ENCODE data around the gene SCD5.
"Not testable (repeated sequence)": the region's sequence is repeated elsewhere in the genome, so short reads cannot be mapped to it uniquely, and the experiment has no call there.

The SCD5 gene

DNA sequence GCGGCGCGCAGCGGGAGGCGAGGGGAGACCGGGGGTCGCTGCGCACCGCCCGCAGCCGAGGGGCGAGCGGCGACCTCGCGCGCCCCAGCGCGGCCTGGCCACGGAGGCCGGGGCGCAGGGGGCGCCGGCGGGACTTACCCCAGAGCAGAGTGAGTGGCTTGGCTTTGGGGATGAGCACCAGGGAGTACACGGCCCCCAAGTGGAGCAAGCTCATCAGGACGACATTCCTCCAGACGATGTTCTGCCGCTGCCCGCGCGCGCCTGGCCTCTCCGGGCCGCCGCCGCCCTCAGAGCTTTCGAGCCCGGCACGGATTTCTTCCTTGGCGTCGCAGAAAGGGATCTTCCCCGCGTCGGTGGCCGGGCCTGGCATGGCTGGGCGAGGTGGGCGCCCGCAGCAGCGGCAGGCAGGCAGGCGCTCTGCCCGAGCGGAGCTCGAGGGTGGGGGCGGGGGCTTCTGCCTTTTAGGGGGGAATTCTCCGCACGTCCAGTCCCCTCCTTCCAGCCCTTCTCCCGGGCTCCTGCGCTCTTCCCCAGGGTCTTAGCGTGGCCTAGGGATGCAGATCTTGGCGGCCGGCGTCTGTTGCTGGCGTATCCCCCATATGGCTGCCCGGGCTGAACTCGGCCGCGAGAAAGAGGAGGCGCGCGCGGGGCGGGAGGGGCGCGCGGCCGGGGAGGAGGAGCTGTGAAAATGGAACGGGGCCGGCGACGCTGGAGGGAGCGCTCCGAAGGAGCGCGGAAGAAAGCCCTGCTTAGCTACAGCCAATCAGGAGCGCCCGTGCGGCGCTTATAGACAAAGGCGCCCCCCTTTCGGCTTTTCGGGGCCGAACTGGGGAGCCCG lies at the start of gene SCD5:
TSS of gene SCD5 (minus strand) at position 629 of the 838 bp plus-strand sequence. CDS start at position 370, 259 bp downstream.
- DNase-seq: peak; percentile 64

- no peak for DNase-seq
Measured at GRCh38 chr4:82842593-82842992, 44.0 kb upstream of the SCD5 start.

DNA sequence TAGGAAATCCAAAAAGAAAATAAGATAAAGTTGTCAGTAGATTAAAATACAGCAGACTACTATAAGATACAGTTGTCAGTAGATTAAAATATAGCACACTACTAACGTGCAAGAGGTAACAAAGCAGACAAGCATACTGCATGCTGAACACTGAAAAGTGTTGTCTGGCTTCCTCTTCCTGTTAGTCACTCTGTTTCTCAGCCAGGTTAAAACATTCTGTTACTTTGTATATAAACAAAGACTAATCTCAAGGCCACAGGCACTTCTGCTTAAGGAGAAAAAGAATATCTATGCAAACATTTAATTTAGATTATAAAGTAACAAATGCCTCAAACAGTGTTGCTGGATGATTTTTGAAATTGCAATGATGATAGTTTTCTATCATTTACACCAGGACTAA lies 41.0 kb upstream of the SCD5 start:
- no peak for DNase-seq

- DNase-seq: no peak
Measured at GRCh38 chr4:82833696-82834313, 35.2 kb upstream of the SCD5 start.

DNA sequence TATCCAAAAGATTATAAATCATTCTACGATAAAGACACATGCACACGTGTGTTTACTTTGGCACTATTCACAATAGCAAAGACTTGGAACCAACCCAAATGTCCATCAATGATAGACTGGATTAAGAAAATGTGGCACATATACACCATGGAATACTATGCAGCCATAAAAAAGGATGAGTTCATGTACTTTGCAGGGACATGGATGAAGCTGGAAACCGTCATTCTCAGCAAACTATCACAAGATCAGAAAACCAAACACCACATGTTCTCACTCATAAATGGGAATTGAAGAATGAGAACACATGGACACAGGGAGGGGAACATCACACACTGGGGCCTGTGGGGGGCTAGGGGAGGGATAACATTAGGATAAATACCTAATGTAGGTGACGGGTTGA lies 34.5 kb upstream of the SCD5 start:
- not testable (repeated sequence) for DNase-seq

GRCh38 chr4:82825425-82825824 lies 26.8 kb upstream of the SCD5 start:
- no peak for DNase-seq

DNA sequence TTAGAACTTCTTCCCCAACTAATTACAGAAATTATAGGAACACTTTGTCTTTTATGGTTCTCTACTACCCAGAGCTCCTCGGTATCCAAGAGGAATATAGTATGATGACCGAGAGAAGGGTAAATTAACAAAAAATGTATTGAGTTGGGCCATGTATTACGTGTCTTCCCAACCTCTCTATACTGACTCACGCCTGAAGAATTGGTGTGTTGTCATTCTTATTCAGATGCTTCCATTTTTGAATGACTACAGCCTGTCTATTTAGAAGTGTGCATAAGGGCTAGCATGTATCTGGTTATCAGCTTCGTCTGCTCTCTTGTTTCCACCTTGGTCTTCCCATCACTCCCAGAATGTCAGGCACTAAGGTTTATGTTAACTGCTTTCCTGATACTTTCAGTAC lies 24.5 kb upstream of the SCD5 start:
- no peak for DNase-seq

DNA sequence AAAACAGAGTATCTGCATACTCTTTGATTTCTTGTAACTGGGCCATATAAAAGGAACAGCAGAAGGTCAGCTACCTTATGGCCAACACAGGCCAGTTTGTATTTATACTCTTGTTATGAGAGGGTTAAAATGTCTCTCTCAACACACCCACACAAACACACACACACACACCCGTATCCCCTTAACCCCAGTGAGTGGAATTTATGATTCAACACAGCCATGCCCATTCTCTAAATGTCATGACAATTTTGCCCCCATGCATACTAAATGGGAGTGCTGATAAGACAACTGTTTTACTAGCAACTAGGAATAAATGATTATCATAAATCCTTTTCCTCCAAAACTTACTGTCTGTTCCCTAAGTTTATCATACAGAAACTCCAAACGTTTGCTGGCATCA lies 22.1 kb upstream of the SCD5 start:
- DNase-seq: no peak

- no peak for DNase-seq
Measured at GRCh38 chr4:82818664-82819662, 20.4 kb upstream of the SCD5 start.

DNA sequence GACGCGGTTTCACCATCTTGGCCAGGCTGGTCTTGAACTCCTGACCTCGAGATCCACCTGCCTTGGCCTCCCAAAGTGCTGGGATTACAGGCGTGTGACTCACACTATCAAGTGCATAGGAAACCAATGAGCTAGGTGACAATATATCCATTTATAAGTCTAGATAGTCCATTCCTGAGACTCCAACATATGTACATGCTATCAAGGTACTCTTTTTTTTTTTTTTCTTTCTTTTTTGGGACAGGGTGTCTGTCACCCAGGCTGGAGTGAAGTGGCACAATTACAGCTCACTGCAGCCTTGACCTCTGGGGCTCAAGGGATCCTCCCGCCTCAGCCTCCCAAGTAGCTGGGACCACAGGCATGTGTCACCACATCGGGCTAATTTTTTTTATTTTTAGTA lies 18.3 kb upstream of the SCD5 start:
- not testable (repeated sequence) for DNase-seq

- no peak for DNase-seq
Measured at GRCh38 chr4:82814034-82814433, 15.4 kb upstream of the SCD5 start.

- DNase-seq: peak; percentile 25
Measured at GRCh38 chr4:82811838-82812341, 13.3 kb upstream of the SCD5 start.

GRCh38 chr4:82811392-82811791 lies 12.8 kb upstream of the SCD5 start:
- DNase-seq: no peak

DNA sequence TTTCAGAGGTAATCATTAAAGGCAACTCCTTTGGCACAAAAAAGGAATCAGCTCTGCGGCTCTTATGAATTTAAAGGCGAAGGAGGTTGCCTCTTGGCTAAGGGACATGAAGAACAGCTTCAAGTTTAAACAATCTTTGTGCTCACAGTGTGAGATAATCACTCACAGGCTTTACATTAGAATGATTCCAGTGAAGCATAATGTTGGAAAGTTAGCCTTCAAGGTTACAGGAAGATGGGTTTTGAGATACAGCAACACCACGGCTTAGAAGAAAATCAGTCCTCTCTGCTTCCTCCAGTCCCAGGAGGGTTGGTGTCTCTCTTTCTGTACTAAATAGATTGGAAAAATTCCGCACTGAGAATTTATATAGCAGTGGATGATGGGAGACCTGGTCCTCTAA lies 11.6 kb upstream of the SCD5 start:
- DNase-seq: no peak

GRCh38 chr4:82809619-82810018 lies 11.0 kb upstream of the SCD5 start:
- no peak for DNase-seq

GRCh38 chr4:82803746-82804145 lies 5.2 kb upstream of the SCD5 start:
- no peak for DNase-seq

GRCh38 chr4:82802911-82803310 lies 4.3 kb upstream of the SCD5 start:
- DNase-seq: no peak

DNA sequence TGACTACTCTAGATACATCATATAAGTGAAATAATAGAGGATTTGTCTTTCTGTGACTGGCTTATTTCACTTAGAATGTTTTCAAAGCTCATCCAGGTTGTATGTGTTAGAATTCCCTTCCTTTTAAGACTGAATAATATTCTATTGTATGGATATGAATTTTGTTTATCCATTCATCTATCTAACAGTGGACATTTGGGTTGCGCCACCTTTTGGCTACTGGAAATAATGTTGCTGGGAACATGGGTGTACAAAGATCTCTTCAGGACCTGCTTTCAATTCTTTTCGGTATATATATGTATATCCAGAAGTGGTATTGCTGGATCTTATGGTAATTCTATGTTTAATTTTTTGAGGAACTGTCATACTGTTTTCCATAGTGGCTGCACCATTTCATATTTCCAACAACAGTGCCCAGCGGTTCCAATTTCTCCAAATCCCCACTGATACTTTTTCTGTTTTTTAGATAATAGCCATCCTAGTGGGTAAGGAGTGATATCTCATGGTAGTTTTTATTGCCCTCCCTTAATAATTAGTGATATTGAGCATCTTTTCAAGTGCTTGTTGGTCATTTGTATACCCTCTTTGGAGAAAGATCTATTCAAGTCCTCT lies 3.4 kb upstream of the SCD5 start:
- no peak for DNase-seq

DNA sequence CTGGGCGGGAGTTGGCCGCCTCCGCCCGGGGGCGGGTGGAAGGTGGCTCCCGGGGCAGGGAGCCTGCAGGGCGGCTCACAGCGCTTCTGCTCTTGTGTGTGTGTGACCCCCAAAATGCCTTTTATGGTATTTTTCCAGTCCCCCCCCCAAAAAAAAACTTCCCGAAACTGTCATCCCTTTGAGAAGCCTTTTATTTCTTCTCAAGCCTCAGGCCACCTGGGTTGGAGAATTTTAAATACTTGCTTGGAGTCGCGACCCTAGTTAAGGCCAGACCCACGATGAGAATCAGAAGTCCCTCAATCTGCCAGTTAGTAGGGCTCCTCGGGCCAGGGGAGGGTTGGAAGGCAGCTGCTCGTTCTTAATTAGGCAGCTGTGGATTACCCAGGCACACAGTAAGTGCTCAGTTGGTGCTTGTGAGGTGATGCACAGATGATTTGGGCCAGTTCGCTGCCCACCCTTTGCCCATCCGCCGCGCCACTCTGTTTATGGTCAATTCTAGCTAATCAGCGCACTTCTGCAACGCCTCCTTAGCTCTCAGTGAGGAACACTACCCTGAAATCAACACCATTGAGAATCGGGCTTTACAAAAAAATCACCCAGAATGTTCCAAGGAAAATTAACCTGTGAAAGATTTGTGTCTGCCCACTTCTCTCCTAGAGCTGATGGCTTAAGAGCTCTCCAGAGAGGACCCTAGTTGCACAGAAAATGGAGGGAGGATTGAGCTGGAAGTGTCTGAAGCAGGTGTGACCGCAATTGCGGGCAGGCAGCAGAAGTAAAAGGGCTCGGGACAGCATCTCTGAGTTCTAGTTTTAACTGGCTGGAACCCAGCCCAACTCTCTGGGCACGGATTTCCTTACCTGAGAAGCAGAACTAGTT lies 648 bp upstream of the SCD5 start:
- no peak for DNase-seq

DNA sequence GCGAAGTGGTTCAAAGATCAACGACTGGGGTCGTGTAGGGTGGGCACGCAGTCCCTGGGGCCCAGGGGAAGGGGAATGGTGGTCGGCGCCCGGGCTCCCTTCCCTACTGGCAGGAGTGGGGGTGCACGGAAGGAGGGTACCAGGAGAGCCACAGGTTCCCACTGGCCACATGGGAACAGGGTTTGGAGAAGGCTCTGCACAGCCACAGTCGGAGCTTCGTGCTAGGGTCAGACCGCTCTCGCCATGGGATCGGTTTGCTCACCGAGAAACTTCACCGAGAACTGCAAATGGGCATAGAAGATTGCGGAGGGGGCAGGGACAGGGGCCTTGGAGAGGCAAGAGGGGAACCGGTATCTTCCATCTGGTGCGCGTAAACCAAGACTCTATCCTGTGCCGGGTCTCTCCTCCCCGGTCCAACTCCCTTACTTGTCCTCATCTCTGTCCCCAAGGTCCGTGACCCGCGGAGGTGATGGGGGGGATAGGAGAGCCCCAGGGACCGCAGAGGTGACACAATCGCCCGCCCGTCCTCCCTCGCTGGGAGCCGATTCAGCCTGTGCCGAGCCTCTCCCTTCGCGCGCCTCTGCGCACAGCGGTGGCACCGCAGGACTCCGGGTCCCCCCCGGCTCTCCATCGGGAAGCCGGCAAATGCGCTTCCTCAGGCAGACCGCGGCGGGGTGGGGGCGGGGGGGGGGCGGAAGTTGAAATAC lies 1.0 kb downstream of the SCD5 start:
- DNase-seq: peak; percentile 45

- DNase-seq: no peak
Measured at GRCh38 chr4:82797040-82797404, 1.6 kb downstream of the SCD5 start.

Data from COR-L47 (cell line).